OCI-LY1 (cell line): ENCODE measurements around the gene MMS22L.

Experiments
- H2AFZ ChIP-seq: fragments of 200-600 bp; sonication (generic), shearing (Covaris generic); 2 replicates; pipeline ENCODE4 v1.6.0; 2014; ENCODE audit warnings: antibody characterized with exemption, mild to moderate bottlenecking, low read length
- H3F3A ChIP-seq: fragments of 200-600 bp; sonication (generic), shearing (Covaris generic); 2 replicates; pipeline ENCODE4 v1.6.0; 2014; ENCODE audit warnings: mild to moderate bottlenecking, antibody characterized with exemption, low read length, moderate library complexity; ENCODE audit not compliant: insufficient read depth
- H3K27ac ChIP-seq: fragments of 200-600 bp; sonication (generic); 2 replicates; pipeline ENCODE4 v1.5.1; 2014; ENCODE audit warnings: low read length, mixed run types, mild to moderate bottlenecking, low read depth; ENCODE audit not compliant: poor library complexity, severe bottlenecking
- H3K27me3 ChIP-seq: fragments of 200-600 bp; sonication (generic); 2 replicates; pipeline ENCODE4 v1.6.0; 2014; ENCODE audit warnings: antibody characterized with exemption, mild to moderate bottlenecking, low read length, moderate library complexity; ENCODE audit not compliant: insufficient read depth
- H3K36me3 ChIP-seq: fragments of 200-600 bp; sonication (generic); 2 replicates; pipeline ENCODE4 v1.6.1; 2014; ENCODE audit warnings: mild to moderate bottlenecking, antibody characterized with exemption, low read length, moderate library complexity, mixed read lengths; ENCODE audit not compliant: insufficient read depth
- H3K4me1 ChIP-seq: fragments of 200-600 bp; sonication (generic); 2 replicates; pipeline ENCODE4 v1.5.1; 2014; ENCODE audit warnings: mild to moderate bottlenecking, low read length, moderate library complexity; ENCODE audit not compliant: insufficient read depth, severe bottlenecking
- H3K4me2 ChIP-seq: fragments of 200-600 bp; sonication (generic), shearing (Covaris generic); 2 replicates; pipeline ENCODE4 v1.6.1; 2014; ENCODE audit warnings: low read length
- H3K4me3 ChIP-seq: fragments of 200-600 bp; sonication (generic); 2 replicates; pipeline ENCODE4 v1.5.1; 2014; ENCODE audit warnings: low read length, low read depth, mild to moderate bottlenecking, mixed read lengths; ENCODE audit not compliant: poor library complexity, severe bottlenecking
- H3K79me2 ChIP-seq: fragments of 200-600 bp; shearing (Covaris generic); 2 replicates; pipeline ENCODE4 v1.6.1; 2016; ENCODE audit warnings: mixed run types, low read length, mixed read lengths; ENCODE audit not compliant: insufficient read depth
- H3K9ac ChIP-seq: fragments of 200-600 bp; sonication (generic), shearing (Covaris generic); 2 replicates; pipeline ENCODE4 v1.6.1; 2014; ENCODE audit warnings: mild to moderate bottlenecking, low read length, mixed read lengths
- H3K9me2 ChIP-seq: fragments of 200-600 bp; sonication (generic), shearing (Covaris generic); 2 replicates; pipeline ENCODE4 v1.6.1; 2014; ENCODE audit warnings: low read depth, mild to moderate bottlenecking, low read length, mixed read lengths
- H3K9me3 ChIP-seq: fragments of 200-600 bp; shearing (Covaris generic); 2 replicates; pipeline ENCODE4 v1.6.1; 2014; ENCODE audit warnings: low read length, mixed read lengths
- H4K20me1 ChIP-seq: fragments of 200-600 bp; sonication (generic), shearing (Covaris generic); 2 replicates; pipeline ENCODE4 v1.6.0; 2016; ENCODE audit warnings: mild to moderate bottlenecking, low read length; ENCODE audit not compliant: insufficient read depth
- CTCF ChIP-seq: fragments of 200-600 bp; sonication (generic), shearing (Covaris generic); IDR thresholded peaks from 2 replicates; pipeline ENCODE4 v1.5.1; 2017; ENCODE audit warnings: mild to moderate bottlenecking, antibody characterized with exemption, low read length, moderate library complexity, mixed read lengths
- EZH2 ChIP-seq: fragments of 200-600 bp; sonication (generic), shearing (Covaris generic); IDR thresholded peaks from 2 replicates; pipeline ENCODE4 v1.8.0; 2017; ENCODE audit warnings: borderline replicate concordance, mixed run types, mild to moderate bottlenecking, antibody characterized with exemption, low read length, moderate library complexity, mixed read lengths

MMS22L gene

GRCh38 chr6:97100696-97101095 lies 182.3 kb downstream of the MMS22L start:
- TF ChIP-seq CTCF, result no peak
- TF ChIP-seq EZH2, result no peak
- H3K4me2 ChIP-seq, result no peak overlapping the region
- H3K36me3 ChIP-seq, result no peaks in the 10 kb centered on the region
- H3K9me3 ChIP-seq, result no peaks in the 10 kb centered on the region
- H3F3A ChIP-seq, result no peaks in the 10 kb centered on the region
- H3K4me1 ChIP-seq, result peaks cover 7% of the 10 kb centered on the region
- no peaks in the 10 kb centered on the region for H3K79me2 ChIP-seq
- no peaks in the 10 kb centered on the region for H3K27me3 ChIP-seq
- no peak overlapping the region for H2AFZ ChIP-seq
- no peak overlapping the region for H3K9ac ChIP-seq
- no peaks in the 10 kb centered on the region for H4K20me1 ChIP-seq
- no peaks in the 10 kb centered on the region for H3K9me2 ChIP-seq
- H3K27ac ChIP-seq, result no peak overlapping the region
- H3K4me3 ChIP-seq, result no peak overlapping the region

GRCh38 chr6:97097068-97098047 lies 185.7 kb downstream of the MMS22L start:
- TF ChIP-seq EZH2 (no peak), CTCF (no peak)
- Histone ChIP-seq H3K4me1 (peaks cover 7% of the 10 kb centered on the region), H3K4me3 (no peak overlapping the region), H3F3A (no peaks in the 10 kb centered on the region), H3K36me3 (no peaks in the 10 kb centered on the region), H3K27ac (no peak overlapping the region), H3K9ac (no peak overlapping the region), H3K9me3 (no peaks in the 10 kb centered on the region), H4K20me1 (no peaks in the 10 kb centered on the region), H3K27me3 (no peaks in the 10 kb centered on the region), H2AFZ (no peak overlapping the region), H3K79me2 (no peaks in the 10 kb centered on the region), H3K4me2 (peak overlapping the region; percentile 2; the same call in 1 of the 2 replicates), H3K9me2 (no peaks in the 10 kb centered on the region)

- no peaks in the 10 kb centered on the region for H3K27me3 ChIP-seq
- H3K9me2 ChIP-seq, result no peaks in the 10 kb centered on the region
- H3K36me3 ChIP-seq, result no peaks in the 10 kb centered on the region
- H3K4me3 ChIP-seq, result no peak overlapping the region
- H3K4me2 ChIP-seq, result no peak overlapping the region
- H2AFZ ChIP-seq, result no peak overlapping the region
- H3F3A ChIP-seq, result no peaks in the 10 kb centered on the region
- H3K79me2 ChIP-seq, result no peaks in the 10 kb centered on the region
- no peaks in the 10 kb centered on the region for H4K20me1 ChIP-seq
- H3K9me3 ChIP-seq, result no peaks in the 10 kb centered on the region
- peaks cover 7% of the 10 kb centered on the region for H3K4me1 ChIP-seq
- H3K27ac ChIP-seq, result no peak overlapping the region
- H3K9ac ChIP-seq, result no peak overlapping the region
- no peak for TF ChIP-seq CTCF
- TF ChIP-seq EZH2, result no peak
Observed at GRCh38 chr6:97095311-97095850, 187.6 kb downstream of the MMS22L start.
